GM23248 (cell line): ENCODE data around the gene AMPD3. TPM values are rescaled to one million over a fixed set of nuclear protein-coding genes. Genes with fewer than 3 reads are reported as not detected.

Experiments used
- DNase-seq: peaks from one replicate; pipeline ENCODE4 v3.0.0-alpha.2; 2015
- H2AFZ ChIP-seq: fragments of 200-600 bp; sonication (generic); 2 replicates; pipeline ENCODE4 v1.6.1; 2016; ENCODE audit warnings: antibody characterized with exemption
- H3F3A ChIP-seq: fragments of 200-600 bp; sonication (generic); 2 replicates; pipeline ENCODE4 v1.6.1; 2016; ENCODE audit warnings: mild to moderate bottlenecking, antibody characterized with exemption, mixed run types; ENCODE audit not compliant: insufficient read depth
- H3K27ac ChIP-seq: fragments of 200-600 bp; sonication (generic); 2 replicates; pipeline ENCODE4 v1.5.1; 2016; ENCODE audit warnings: mild to moderate bottlenecking
- H3K27me3 ChIP-seq: fragments of 200-600 bp; sonication (generic); replicated peaks from 2 replicates; pipeline ENCODE4 v1.6.1; 2016; ENCODE audit warnings: mild to moderate bottlenecking; ENCODE audit not compliant: insufficient read depth
- H3K36me3 ChIP-seq: fragments of 200-600 bp; sonication (generic); 2 replicates; pipeline ENCODE4 v1.6.1; 2016; ENCODE audit warnings: low read depth, mild to moderate bottlenecking
- H3K4me1 ChIP-seq: fragments of 200-600 bp; sonication (generic); 2 replicates; pipeline ENCODE4 v1.6.1; 2016; ENCODE audit warnings: mild to moderate bottlenecking; ENCODE audit not compliant: insufficient read depth
- H3K4me2 ChIP-seq: fragments of 200-600 bp; sonication (generic); one replicate; pipeline ENCODE4 v1.6.1; 2016; ENCODE audit warnings: mild to moderate bottlenecking; ENCODE audit not compliant: unreplicated experiment
- H3K4me3 ChIP-seq: fragments of 200-600 bp; sonication (generic); 2 replicates; pipeline ENCODE4 v1.5.1; 2016; ENCODE audit warnings: mild to moderate bottlenecking
- H3K79me2 ChIP-seq: fragments of 200-600 bp; sonication (generic); 2 replicates; pipeline ENCODE4 v1.6.1; 2016; ENCODE audit warnings: mild to moderate bottlenecking; ENCODE audit not compliant: insufficient read depth
- H3K9ac ChIP-seq: fragments of 200-600 bp; sonication (generic); 2 replicates; pipeline ENCODE4 v1.6.1; 2016; ENCODE audit warnings: mild to moderate bottlenecking
- H3K9me2 ChIP-seq: fragments of 200-600 bp; sonication (generic); 2 replicates; pipeline ENCODE4 v1.6.1; 2016; ENCODE audit warnings: mixed run types, mild to moderate bottlenecking, moderate library complexity; ENCODE audit not compliant: insufficient read depth
- H3K9me3 ChIP-seq: fragments of 200-600 bp; sonication (generic); one replicate; pipeline ENCODE4 v1.6.1; 2017; ENCODE audit warnings: low read depth
- H4K20me1 ChIP-seq: fragments of 200-600 bp; sonication (generic); 2 replicates; pipeline ENCODE4 v1.6.0; 2016; ENCODE audit not compliant: insufficient read depth
- EZH2 ChIP-seq: fragments of 200-600 bp; sonication (generic); IDR thresholded peaks from 2 replicates; pipeline ENCODE4 v1.6.1; 2018; ENCODE audit warnings: antibody characterized with exemption, mild to moderate bottlenecking; ENCODE audit not compliant: insufficient read depth, poor library complexity, severe bottlenecking
- EZH2phosphoT487 ChIP-seq: fragments of 200-600 bp; sonication (generic); IDR thresholded peaks from 2 replicates; pipeline ENCODE4 v1.6.1; 2018; ENCODE audit warnings: antibody characterized with exemption, moderate library complexity, mild to moderate bottlenecking, low read depth; ENCODE audit not compliant: insufficient read depth
- WGBS, 2 experiments: methylation state at CpG; one replicate each; pipeline ENCODE4 v1.1.6; 2015 to 2017; ENCODE audit warnings: low lambda C conversion rate in 2 of 2, low coverage in 1 of 2; ENCODE audit errors: missing lambda C conversion rate in 2 of 2; 5-methylcytosine and 5-hydroxymethylcytosine counted together
- in situ Hi-C: fragments of 300-500 bp; cut with MboI; formaldehyde crosslinking; loops from 2 replicates; pipeline ENCODE4 v1.15.0; 2020
- polyA plus RNA-seq: library from polyadenylated mRNA; unstranded; fragments of >200 nt; fragmentation: Nextera tagmentation; extraction: Ambion mirVana; gene quantifications from 2 replicates; pipeline ENCODE4 v1.2.1, GENCODE V29; 2016
- total RNA-seq: library from RNA; depleted of rRNA; stranded (reverse); fragments of >200 nt; shearing (Covaris generic); gene quantifications from 2 replicates; pipeline ENCODE4 v1.2.3, GENCODE V29; 2014

AMPD3 gene
- total and polyA plus RNA-seq, 2 experiments from 2014 or later = 3.3 to 4.9 TPM

DNA sequence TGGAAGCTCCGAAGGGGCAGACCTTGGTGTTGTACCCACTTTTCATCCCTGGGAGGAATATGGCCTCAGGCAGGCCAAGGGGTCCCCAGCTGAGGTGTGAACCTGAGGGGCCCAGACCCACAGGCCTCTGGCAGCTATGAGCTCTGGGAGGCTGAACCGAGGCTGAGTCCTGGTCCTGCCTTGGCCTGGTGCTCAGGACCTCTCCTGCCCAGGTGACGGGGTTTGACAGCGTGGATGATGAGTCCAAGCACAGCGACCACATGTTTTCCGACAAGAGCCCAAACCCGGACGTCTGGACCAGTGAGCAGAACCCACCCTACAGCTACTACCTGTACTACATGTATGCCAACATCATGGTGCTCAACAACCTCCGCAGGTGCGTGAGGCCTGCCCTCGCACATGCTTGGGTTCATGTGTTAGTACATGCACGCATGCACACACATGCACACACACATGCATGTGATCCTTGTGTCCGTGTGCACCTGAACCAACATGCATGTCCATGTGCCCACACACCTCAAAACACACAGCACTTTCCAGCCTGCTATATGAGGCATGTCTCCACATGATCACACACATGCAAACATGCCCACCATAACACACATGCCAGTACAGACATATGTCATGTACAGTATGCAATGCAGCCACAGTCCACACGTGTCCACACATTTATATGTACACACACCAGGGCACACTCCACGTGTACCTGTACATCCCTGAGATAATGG is 45.0 kb downstream of the AMPD3 start:
- H2AFZ ChIP-seq = no peak overlapping the region
- TF ChIP-seq EZH2 = no peak
- TF ChIP-seq EZH2phosphoT487 = no peak
- no peaks in the 10 kb centered on the region; the same call in 1 of the 2 replicates for H3K36me3 ChIP-seq
- 85 to 88% methylated on average over 15 of the region's 15 CpGs for WGBS, 2 experiments
- H3K4me3 ChIP-seq = no peak overlapping the region
- H3F3A ChIP-seq = no peaks in the 10 kb centered on the region
- H3K9ac ChIP-seq = no peak overlapping the region
- no peak for DNase-seq
- no peaks in the 10 kb centered on the region for H3K9me2 ChIP-seq
- no peaks in the 10 kb centered on the region for H3K4me1 ChIP-seq
- in situ Hi-C loops = loop anchor here (5.0 kb wide), 1 partner anchor 53 kb away; no protein-coding TSS in a partner anchor
- no peaks in the 10 kb centered on the region for H4K20me1 ChIP-seq
- no peak overlapping the region for H3K4me2 ChIP-seq
- H3K27ac ChIP-seq = no peak overlapping the region
- no peaks in the 10 kb centered on the region for H3K27me3 ChIP-seq
- H3K79me2 ChIP-seq = no peaks in the 10 kb centered on the region
- no peaks in the 10 kb centered on the region for H3K9me3 ChIP-seq

DNA sequence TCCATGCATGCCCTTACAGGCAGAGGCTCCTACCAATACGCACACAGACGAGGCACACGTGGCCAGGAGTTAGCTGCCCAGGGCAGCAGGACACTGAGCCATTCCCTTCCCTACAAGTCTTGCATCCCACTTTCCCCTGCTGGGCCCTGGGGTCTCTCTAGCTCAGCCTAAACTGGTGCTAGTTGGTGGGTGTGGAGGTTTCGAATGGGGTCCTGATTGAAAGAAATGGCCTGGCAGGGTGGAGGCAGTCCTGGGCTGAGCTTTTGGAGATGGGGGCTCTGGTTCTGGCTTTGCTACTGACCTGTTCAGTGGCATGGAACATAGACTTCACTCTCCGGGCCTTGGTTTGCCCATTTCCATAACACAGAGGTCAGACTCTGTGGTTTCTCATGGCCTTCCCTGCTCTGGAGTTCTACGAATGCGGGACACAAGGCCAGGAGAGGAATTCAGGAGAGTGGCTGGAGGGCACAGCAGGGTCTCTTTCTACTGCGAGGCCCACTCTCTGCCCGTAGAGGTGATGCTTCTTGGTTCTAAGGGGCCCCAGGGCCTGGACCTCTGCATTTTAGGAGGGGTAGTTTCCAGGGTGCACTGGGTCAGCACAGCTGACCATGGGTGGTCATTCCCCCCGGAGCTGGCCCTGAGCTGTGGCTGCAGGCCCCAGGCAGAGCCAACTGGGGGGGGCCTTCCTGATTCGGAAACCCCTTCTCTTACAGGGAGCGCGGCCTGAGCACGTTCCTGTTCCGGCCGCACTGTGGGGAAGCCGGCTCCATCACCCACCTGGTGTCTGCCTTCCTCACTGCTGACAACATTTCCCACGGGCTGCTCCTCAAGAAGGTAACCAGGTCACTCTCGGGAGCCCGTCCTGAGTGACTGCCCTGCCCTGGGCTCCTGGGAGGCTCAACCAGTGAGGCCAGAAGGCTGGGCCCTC is 46.0 kb downstream of the AMPD3 start:
- no peaks in the 10 kb centered on the region for H3K27me3 ChIP-seq
- H2AFZ ChIP-seq = no peak overlapping the region
- in situ Hi-C loops = no loop called here
- H3K36me3 ChIP-seq = no peaks in the 10 kb centered on the region; the same call in 1 of the 2 replicates
- no peaks in the 10 kb centered on the region for H3K9me2 ChIP-seq
- no peaks in the 10 kb centered on the region for H3K4me1 ChIP-seq
- no peaks in the 10 kb centered on the region for H3K9me3 ChIP-seq
- no peaks in the 10 kb centered on the region for H4K20me1 ChIP-seq
- no peaks in the 10 kb centered on the region for H3F3A ChIP-seq
- H3K9ac ChIP-seq = no peak overlapping the region
- H3K27ac ChIP-seq = no peak overlapping the region
- no peak for TF ChIP-seq EZH2
- no peak overlapping the region for H3K4me3 ChIP-seq
- H3K4me2 ChIP-seq = no peak overlapping the region
- H3K79me2 ChIP-seq = no peaks in the 10 kb centered on the region
- WGBS, 2 experiments = 91% methylated on average over 20 of the region's 20 CpGs
- DNase-seq = no peak

DNA sequence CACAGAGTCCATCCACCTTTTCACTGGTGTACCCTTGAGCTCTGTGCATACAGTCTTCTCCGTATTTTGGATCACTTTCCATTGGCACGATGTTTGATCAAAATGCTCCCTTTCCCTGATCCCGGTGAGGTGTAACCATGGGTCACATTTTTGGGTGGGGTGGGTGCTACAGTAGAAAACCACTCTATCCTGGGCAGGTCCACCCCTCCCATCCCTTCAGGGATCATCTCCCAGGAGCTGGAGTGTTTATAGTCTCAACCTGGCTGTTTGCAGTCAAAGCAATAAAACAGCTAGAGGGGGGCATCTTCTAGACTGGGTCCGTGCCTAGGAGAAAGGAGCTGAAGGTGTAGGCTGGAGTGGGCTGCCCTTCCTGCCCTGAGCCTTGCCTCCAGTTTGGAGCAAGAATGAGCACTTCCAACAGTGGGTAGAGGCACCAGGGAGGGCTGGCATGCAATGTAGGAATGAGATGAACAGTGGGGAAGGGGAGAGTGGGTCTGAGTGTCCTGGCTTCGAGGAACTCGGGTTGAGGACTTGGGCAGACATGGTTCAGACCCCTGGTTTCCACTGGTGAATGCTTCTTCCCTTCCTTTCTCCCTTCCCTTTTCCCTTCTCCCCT is 47.1 kb downstream of the AMPD3 start:
- WGBS, 2 experiments = 94 to 98% methylated on average over 6 of the region's 6 CpGs
- H3K36me3 ChIP-seq = no peaks in the 10 kb centered on the region
- no peaks in the 10 kb centered on the region for H3K79me2 ChIP-seq
- no peak overlapping the region for H2AFZ ChIP-seq
- no peak overlapping the region for H3K9ac ChIP-seq
- no peak for TF ChIP-seq EZH2
- no peak for TF ChIP-seq EZH2phosphoT487
- no peaks in the 10 kb centered on the region for H3F3A ChIP-seq
- no peaks in the 10 kb centered on the region for H4K20me1 ChIP-seq
- H3K9me3 ChIP-seq = no peaks in the 10 kb centered on the region
- no peak overlapping the region for H3K4me3 ChIP-seq
- no peak for DNase-seq
- no peaks in the 10 kb centered on the region for H3K4me1 ChIP-seq
- no peaks in the 10 kb centered on the region for H3K27me3 ChIP-seq
- no peak overlapping the region for H3K27ac ChIP-seq
- no peaks in the 10 kb centered on the region for H3K9me2 ChIP-seq
- H3K4me2 ChIP-seq = no peak overlapping the region
- in situ Hi-C loops = no loop called here

DNA sequence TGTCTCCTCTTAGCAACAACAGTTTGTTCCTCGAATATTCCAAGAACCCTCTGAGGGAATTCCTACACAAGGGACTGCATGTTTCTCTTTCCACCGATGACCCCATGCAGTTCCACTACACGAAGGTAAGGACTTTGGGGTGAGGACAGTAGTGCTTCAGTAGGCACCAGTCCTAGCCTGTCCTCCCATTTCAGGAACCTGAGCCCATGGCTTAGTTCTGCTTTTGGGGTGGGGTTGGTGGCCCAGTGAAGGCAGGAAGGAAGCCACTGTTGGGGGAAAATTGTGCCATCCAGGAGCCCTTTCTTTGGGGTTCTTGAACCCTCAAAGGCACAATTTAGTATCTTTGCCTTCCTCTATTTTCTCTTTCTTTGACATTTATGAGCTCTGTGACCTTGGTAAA is 47.7 kb downstream of the AMPD3 start:
- Histone ChIP-seq H3K79me2 (no peaks in the 10 kb centered on the region), H3K4me2 (no peak overlapping the region), H3K27ac (no peak overlapping the region), H3K4me3 (no peak overlapping the region), H3K9me3 (no peaks in the 10 kb centered on the region), H3K9ac (no peak overlapping the region), H4K20me1 (no peaks in the 10 kb centered on the region), H2AFZ (no peak overlapping the region), H3K36me3 (no peaks in the 10 kb centered on the region), H3F3A (no peaks in the 10 kb centered on the region), H3K9me2 (no peaks in the 10 kb centered on the region), H3K4me1 (no peaks in the 10 kb centered on the region), H3K27me3 (no peaks in the 10 kb centered on the region)
- in situ Hi-C loops = no loop called here
- no peak for DNase-seq
- WGBS, 2 experiments = 97 to 98% methylated on average over 3 of the region's 3 CpGs
- no peak for TF ChIP-seq EZH2
- TF ChIP-seq EZH2phosphoT487 = no peak
